Spinal cord (tissue), 10 donors: ENCODE data around the gene NRAP. TPM values are rescaled to one million over a fixed set of nuclear protein-coding genes. Genes with fewer than 3 reads are reported as not detected.
A peak's percentile ranks its signal among the peaks of the same experiment; 100 is the strongest.

ENCODE experiments used
- DNase-seq, 6 donors: peaks; one replicate each; pipeline versions ENCODE4 v3.0.0 to v3.0.0-alpha.2; 2013 to 2015; ENCODE audit warnings: low spot score in 6 of 6, low read depth in 4 of 6
- H3K27ac ChIP-seq: one replicate; pipeline ENCODE4 v1.5.1; 2013; ENCODE audit warnings: low read depth, low read length, control low read depth
- H3K27me3 ChIP-seq: one replicate; pipeline ENCODE4 v1.6.1; 2013; ENCODE audit warnings: low read length; ENCODE audit not compliant: control insufficient read depth, insufficient read depth
- H3K36me3 ChIP-seq: one replicate; pipeline ENCODE4 v1.6.1; 2013; ENCODE audit warnings: low read length; ENCODE audit not compliant: control insufficient read depth, insufficient read depth
- H3K4me1 ChIP-seq: one replicate; pipeline ENCODE4 v1.6.1; 2013; ENCODE audit warnings: low read length; ENCODE audit not compliant: control insufficient read depth, insufficient read depth
- H3K4me3 ChIP-seq: one replicate; pipeline ENCODE4 v1.5.1; 2013; ENCODE audit warnings: low read depth, low read length, control low read depth
- H3K9me3 ChIP-seq: one replicate; pipeline ENCODE4 v1.6.1; 2013; ENCODE audit warnings: low read length; ENCODE audit not compliant: control insufficient read depth, insufficient read depth
- WGBS: methylation state at CpG from one replicate; pipeline ENCODE4 v1.1.5; 2013; ENCODE audit warnings: missing lambda C conversion rate; ENCODE audit not compliant: insufficient coverage; 5-methylcytosine and 5-hydroxymethylcytosine counted together
- polyA plus RNA-seq, 2 donors: library from polyadenylated mRNA; unstranded; fragments of 120-200 nt; gene quantifications; one replicate each; pipeline ENCODE4 v1.2.1, GENCODE V29; 2013; ENCODE audit not compliant: insufficient read length in 2 of 2
- total RNA-seq, 2 donors: library from RNA; depleted of rRNA in 1 of 2; stranded (reverse); fragments of 120-200 nt in 1 of 2; fragments of >200 nt in 1 of 2; gene quantifications; one replicate each; pipeline versions ENCODE4 v1.2.3 to v1.2.4, GENCODE V29; 2013 to 2014
- donor health status: healthy.

The NRAP gene
- total and polyA plus RNA-seq, 4 donors = under 0.01 to 0.11 (median 0.09) TPM

DNA sequence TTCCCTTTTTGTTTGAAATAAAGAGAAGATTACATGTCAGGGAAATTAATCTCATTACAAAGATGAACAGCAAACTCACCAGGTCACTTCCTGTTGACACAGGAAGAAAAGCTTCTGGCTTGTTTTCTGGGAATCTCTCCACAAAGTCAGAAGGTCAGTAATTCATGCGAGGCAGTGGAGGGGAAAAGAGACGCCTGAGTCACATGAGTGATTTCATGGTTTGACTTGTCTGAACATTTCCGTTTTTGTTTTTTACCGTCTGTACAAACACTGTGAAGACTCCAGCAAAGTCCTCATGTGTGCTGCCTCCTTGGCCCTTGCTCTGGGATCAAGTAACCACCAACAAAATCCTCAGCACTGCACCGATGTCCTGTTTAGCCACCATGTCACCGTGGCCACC lies 113.5 kb downstream of the NRAP start:
- no peaks in the 10 kb centered on the region for H3K9me3 ChIP-seq
- no peaks in the 10 kb centered on the region for H3K36me3 ChIP-seq
- no peaks in the 10 kb centered on the region for H3K4me1 ChIP-seq
- WGBS = 72% methylated on average over 4 of the region's 6 CpGs
- no peak overlapping the region for H3K27ac ChIP-seq
- H3K27me3 ChIP-seq = no peaks in the 10 kb centered on the region
- no peak for DNase-seq
- no peak overlapping the region for H3K4me3 ChIP-seq

DNA sequence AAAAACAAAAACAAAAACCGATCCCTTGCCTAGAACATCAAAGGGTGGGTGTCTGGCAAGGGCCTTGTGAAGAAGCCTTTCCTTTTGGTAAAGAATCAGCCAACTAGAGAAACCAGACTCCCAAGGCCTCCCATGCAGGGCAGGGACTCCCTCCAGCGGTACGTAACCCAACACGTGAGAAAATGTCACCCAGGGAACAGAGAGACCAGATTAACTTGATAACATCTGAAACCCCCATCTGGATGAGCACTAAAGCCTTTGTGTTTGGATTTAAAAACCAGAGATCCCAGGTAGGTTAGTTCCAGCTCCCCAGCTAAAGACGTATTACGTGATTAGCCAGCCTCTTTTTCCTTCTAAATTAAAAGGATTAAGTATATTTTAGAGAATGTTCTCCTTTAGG lies 114.0 kb downstream of the NRAP start:
- H3K27ac ChIP-seq = no peak overlapping the region
- no peak overlapping the region for H3K4me3 ChIP-seq
- no peaks in the 10 kb centered on the region for H3K4me1 ChIP-seq
- peak in 1 of 6 donors; percentile 45 for DNase-seq
- no peaks in the 10 kb centered on the region for H3K36me3 ChIP-seq
- H3K27me3 ChIP-seq = no peaks in the 10 kb centered on the region
- WGBS = no CpG with 5 or more reads among the region's 6 CpGs
- H3K9me3 ChIP-seq = no peaks in the 10 kb centered on the region

DNA sequence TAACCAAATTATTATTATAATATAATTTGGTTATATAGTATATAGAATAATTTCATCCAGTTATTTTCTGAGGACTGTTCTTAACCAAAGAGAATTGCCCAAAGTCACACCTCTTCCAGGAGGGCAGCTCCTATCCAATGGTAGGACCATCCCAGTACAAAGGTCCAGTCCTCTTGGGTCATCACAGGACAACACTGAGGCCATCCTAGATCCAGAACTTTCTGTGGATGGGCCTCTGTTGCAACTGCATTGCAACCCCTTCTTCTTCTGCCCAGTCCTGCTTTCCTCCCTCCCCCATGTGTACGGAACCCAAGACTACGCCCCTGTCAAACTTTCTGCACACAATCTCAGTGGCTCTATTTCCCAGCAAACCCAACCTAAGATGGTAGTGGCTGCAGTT lies 116.4 kb downstream of the NRAP start:
- no peak overlapping the region for H3K27ac ChIP-seq
- no peak overlapping the region for H3K4me3 ChIP-seq
- H3K4me1 ChIP-seq = no peaks in the 10 kb centered on the region
- H3K9me3 ChIP-seq = no peaks in the 10 kb centered on the region
- no peak for DNase-seq
- WGBS = no CpG with 5 or more reads among the region's 2 CpGs
- no peaks in the 10 kb centered on the region for H3K27me3 ChIP-seq
- H3K36me3 ChIP-seq = no peaks in the 10 kb centered on the region

DNA sequence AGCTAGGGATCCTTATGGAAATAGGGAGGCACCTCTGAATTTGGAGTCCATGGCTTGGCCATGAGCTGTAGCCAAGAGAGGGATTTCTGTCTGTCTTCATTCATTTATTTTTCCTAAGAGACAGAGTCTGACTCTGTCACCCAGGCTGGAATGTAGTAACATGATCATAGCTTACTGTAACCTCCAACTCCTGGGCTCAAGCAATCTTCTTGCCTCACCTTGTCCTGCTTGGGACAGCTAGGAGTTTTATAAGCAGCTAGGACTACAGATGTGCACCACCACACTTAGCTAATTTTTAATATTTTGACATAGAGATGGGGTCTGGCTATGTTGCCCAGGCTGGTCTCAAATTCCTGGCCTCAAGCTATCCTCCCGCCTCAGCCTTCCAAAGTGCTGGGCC lies 119.4 kb downstream of the NRAP start:
- no peak overlapping the region for H3K27ac ChIP-seq
- no peak overlapping the region for H3K4me3 ChIP-seq
- H3K36me3 ChIP-seq = no peaks in the 10 kb centered on the region
- no peaks in the 10 kb centered on the region for H3K9me3 ChIP-seq
- H3K4me1 ChIP-seq = no peaks in the 10 kb centered on the region
- 100% methylated on average over 1 of the region's 1 CpG for WGBS
- no peak for DNase-seq
- no peaks in the 10 kb centered on the region for H3K27me3 ChIP-seq

DNA sequence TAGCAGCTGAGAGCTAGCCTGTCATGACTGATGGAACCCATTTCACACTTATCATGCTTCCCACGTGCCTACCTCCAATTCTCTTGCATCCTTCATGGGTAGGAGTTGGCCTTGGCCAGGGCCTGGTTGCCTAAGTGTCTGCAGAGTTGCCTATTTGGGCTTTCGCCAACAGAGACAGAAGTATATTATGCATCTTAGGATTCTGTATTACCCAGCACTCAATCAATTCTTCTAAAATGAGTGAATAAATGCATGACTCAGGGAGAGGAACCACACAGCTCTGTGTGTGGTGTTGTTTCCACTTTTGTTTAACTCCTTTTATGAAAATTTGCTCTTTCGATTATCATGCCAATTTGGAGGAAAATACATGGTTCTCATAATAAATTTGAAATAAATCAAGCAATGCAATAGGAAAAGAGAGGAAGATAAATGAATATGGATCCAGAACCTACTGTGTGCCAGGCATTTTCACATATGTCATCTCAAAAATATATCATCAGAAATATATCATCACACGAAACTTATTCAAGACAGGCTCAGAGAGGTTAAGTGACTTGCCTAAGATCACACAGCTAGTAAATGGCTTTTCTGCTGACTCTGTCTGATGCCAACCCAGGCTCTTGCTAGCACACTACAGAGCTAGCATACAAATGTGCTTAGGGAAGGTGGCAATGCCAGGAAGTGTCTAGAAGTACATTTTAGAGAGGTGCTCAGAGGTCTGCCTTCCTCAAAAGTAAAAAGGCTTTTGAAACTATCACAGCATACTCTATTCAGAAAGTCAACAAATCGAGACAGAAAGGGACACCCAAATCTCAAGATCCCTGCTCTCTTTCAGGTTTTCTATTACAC lies 120.5 kb downstream of the NRAP start:
- WGBS = 100% methylated on average over 1 of the region's 5 CpGs
- H3K27ac ChIP-seq = no peak overlapping the region
- no peaks in the 10 kb centered on the region for H3K4me1 ChIP-seq
- peak in 1 of 6 donors; percentile 73 for DNase-seq
- H3K4me3 ChIP-seq = no peak overlapping the region
- H3K9me3 ChIP-seq = no peaks in the 10 kb centered on the region
- no peaks in the 10 kb centered on the region for H3K27me3 ChIP-seq
- no peaks in the 10 kb centered on the region for H3K36me3 ChIP-seq

DNA sequence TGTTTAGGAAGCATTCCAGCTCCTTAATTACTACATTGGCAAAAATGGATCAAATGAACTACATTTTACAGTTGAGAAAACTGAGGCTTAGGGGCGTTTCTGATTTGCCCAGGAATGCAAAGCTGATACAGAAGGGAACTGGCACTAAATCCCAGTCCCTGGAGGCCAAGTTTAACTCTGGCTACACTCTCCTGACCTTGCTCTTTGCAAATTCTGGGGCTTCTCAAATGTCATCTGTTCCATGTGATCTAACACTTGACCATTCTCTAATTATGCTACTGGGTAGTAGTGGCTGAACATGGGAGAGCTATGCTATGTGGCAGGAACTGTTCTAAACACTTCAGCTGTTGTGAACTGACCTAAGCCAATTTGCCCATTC lies 122.3 kb downstream of the NRAP start:
- Histone ChIP-seq H3K4me1 (no peaks in the 10 kb centered on the region), H3K27me3 (no peaks in the 10 kb centered on the region), H3K36me3 (no peaks in the 10 kb centered on the region), H3K27ac (no peak overlapping the region), H3K9me3 (no peaks in the 10 kb centered on the region), H3K4me3 (no peak overlapping the region)
- no peak for DNase-seq
- WGBS = 83% methylated on average over 1 of the region's 1 CpG

- Histone ChIP-seq H3K27ac (no peak overlapping the region), H3K4me1 (no peaks in the 10 kb centered on the region)
These were observed 122.8 kb downstream of the NRAP start for GRCh38 chr10:113540845-113541548.

DNA sequence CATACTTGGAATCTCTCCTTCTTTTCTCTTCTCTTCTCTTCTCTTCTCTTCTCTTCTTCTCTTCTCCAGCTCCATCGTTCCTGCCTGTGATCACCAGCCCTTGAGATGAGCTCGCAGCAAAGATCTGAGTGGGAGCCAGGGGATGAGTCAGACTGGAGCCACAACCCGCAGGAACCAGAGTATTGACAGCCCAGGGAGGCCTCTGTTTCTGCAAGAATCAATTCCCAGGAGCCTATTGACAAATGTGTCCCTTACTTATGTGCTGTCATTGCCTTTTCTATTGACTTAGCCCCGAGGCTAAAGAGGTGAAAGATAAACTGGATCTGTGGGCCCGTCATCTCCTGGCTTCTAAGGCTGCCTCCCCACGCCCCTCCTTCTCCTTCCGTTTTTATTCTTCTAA lies 124.1 kb downstream of the NRAP start:
- whole genome bisulfite sequencing = 87% methylated on average over 6 of the region's 7 CpGs
- H3K36me3 ChIP-seq = no peaks in the 10 kb centered on the region
- DNase-seq = no peak

More at GRCh38 chr10:113540845-113541548, 122.8 kb downstream of the NRAP start:
- 94% methylated on average over 5 of the region's 7 CpGs for WGBS
- no peak for DNase-seq
- no peak overlapping the region for H3K4me3 ChIP-seq
- H3K36me3 ChIP-seq = no peaks in the 10 kb centered on the region
- no peaks in the 10 kb centered on the region for H3K27me3 ChIP-seq
- no peaks in the 10 kb centered on the region for H3K9me3 ChIP-seq

More for the DNA sequence above, 124.1 kb downstream of the NRAP start:
- Histone ChIP-seq H3K9me3 (no peaks in the 10 kb centered on the region), H3K27me3 (no peaks in the 10 kb centered on the region), H3K4me3 (no peak overlapping the region), H3K4me1 (no peaks in the 10 kb centered on the region), H3K27ac (no peak overlapping the region)
